ENCODE measurements around the gene RILP.

RILP gene

DNA sequence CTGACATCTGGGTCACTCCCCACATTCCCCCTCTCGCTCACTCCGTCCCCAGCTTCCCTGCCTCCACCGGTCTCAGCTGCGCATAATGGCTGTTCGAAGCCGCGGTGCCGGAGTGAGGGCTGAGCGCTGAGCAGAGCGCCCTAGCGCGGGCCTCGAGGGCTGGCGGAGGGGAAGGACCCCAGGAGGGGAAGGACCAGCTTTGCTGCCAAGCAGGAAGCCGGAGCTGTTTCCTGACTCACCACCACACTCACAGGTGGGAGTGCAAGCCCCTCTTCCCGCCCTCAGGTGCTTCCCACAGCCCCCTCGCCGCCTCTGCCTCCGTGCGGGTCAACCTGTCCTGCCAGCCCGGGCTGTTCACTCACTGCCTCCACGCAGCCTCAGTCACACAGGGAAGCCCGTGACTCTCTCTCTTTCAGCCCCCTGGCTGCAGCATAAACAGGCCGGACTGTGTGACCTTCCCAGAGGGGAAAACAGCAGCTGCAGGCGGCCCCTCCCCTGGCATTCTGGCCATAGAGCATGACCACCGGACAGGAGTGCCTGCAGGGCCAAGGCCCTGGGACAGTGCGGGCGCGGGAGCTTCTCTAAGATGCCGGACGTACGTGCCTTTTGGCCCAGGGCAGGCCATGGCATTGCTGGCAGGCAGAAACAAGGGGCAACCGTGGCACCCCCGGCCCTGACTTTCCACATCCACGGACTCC lies 44.7 kb downstream of the RILP start:
- no peak for DNase-seq (ENCODE audit: low spot score)

GRCh38 chr17:1601571-1601970 lies 48.1 kb downstream of the RILP start:
- DNase-seq (ENCODE audit: low spot score), result no peak

DNA sequence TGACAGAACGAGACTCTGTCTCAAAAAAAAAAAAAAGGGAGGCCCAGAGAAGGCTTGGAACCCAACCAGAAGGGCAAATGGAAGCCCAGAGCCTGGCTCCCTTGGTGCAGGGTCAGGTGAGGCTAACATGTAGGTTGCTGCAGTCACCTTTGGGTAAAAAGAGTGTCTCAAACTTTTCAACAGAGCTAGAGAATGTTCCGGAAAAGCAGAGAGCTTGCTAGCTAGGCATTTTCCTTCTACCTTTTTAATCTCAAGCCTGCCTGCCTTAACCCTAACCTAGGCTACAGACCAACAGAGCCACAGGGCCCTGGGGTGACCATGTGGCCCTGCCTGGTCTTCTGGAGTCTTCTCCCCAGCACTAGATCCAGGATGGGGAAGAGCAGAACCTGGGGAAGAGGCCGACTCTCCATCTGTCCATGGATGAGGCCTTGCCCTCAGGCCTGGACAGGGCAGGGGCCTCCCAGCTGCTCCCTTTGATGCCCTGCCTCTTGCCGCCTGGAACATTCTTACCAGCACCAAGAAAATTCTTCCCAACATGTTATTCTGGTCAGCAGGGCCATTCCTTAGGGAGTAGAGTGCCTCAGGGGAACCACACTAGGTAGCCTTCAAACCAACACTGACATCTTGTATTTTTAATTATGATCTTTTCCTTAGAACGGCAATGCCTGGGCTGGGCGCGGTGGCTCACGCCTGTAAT lies 51.1 kb downstream of the RILP start:
- no peak for DNase-seq (ENCODE audit: low spot score)

DNA sequence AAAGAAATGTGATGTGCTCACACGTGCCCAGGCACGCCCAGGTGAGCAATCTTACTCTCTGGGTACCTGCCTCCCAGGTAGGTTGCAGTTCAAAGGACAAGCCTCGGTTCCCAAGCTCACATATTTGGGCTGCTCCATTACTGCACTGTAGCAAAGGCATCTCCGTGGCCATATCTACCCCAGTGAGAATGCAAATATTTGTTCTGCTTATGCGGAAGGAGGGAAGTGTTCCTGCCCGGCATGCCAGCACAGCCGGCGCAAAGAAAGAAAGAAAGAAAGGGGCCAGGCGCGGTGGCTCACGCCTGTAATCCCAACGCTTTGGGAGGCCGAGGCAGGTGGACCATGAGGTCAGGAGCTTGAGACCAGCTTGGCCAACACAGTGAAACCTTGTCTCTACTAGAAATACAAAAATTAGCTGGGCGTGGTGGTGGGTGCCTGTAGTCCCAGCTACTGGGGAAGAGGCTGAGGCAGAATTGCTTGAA lies 51.8 kb downstream of the RILP start:
- no peak for DNase-seq (ENCODE audit: low spot score)

Measured in AG08395 (cell line).